ENCODE results near the gene DNAH6. TPM values are rescaled to one million over a fixed set of nuclear protein-coding genes. Genes with fewer than 3 reads are reported as not detected.

DNAH6 gene
- total and polyA plus RNA-seq, 8 donors: 1.3 to 6.2 (median 3.6) TPM

- Histone ChIP-seq H3K4me1 (no peaks in the 10 kb centered on the region), H3K27ac (no peak overlapping the region), H3K27me3 (no peaks in the 10 kb centered on the region), H3K36me3 (no peaks in the 10 kb centered on the region), H3K4me3 (no peak overlapping the region), H3K9me3 (no peaks in the 10 kb centered on the region)
- ATAC-seq: no peak
- DNase-seq: no peak
- TF ChIP-seq, protein P1, sequence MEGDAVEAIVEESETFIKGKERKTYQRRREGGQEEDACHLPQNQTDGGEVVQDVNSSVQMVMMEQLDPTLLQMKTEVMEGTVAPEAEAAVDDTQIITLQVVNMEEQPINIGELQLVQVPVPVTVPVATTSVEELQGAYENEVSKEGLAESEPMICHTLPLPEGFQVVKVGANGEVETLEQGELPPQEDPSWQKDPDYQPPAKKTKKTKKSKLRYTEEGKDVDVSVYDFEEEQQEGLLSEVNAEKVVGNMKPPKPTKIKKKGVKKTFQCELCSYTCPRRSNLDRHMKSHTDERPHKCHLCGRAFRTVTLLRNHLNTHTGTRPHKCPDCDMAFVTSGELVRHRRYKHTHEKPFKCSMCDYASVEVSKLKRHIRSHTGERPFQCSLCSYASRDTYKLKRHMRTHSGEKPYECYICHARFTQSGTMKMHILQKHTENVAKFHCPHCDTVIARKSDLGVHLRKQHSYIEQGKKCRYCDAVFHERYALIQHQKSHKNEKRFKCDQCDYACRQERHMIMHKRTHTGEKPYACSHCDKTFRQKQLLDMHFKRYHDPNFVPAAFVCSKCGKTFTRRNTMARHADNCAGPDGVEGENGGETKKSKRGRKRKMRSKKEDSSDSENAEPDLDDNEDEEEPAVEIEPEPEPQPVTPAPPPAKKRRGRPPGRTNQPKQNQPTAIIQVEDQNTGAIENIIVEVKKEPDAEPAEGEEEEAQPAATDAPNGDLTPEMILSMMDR (IDR thresholded peaks at IDR 0.05): no peak
- intact Hi-C loops (cut with DNase I): no loop called here
Observed at GRCh38 chr2:84823229-84823628, 306.9 kb downstream of the DNAH6 start.

- DNase-seq (peak in 1 of 4 donors; percentile 64), ATAC-seq (no peak)
- Histone ChIP-seq H3K27me3 (no peaks in the 10 kb centered on the region), H3K4me1 (no peaks in the 10 kb centered on the region), H3K27ac (no peak overlapping the region), H3K36me3 (no peaks in the 10 kb centered on the region), H3K4me3 (no peak overlapping the region), H3K9me3 (no peaks in the 10 kb centered on the region)
- TF ChIP-seq, protein P1 (IDR thresholded peaks at IDR 0.05): no peak
- intact Hi-C loops (cut with DNase I): no loop called here
Observed at GRCh38 chr2:84823788-84824187, 307.5 kb downstream of the DNAH6 start.

GRCh38 chr2:84827978-84828575, 311.8 kb downstream of the DNAH6 start:
- TF ChIP-seq, protein P1 (IDR thresholded peaks at IDR 0.05): no peak
- DNase-seq (no peak), ATAC-seq (no peak)
- Histone ChIP-seq H3K36me3 (no peaks in the 10 kb centered on the region), H3K4me3 (no peak overlapping the region), H3K27ac (no peak overlapping the region), H3K9me3 (no peaks in the 10 kb centered on the region), H3K27me3 (no peaks in the 10 kb centered on the region), H3K4me1 (peaks cover 0 to 21% of the 10 kb centered on the region in 2 donors)
- intact Hi-C loops (cut with DNase I): no loop called here

DNA sequence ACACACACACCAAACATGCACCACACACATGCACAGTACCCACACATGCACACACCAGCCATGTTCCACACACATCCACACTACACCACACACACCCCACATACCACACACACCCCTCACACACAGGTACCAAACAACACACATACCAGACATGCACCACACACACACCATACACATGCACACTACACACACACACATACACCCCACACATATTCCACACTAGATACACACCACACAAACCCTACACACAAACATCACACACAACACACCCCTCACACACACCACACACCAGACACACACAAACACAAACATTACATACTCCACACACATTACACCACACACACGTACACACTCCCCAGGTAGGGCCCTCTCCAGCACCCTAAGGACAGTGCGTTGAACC, 313.4 kb downstream of the DNAH6 start:
- H3K4me1 ChIP-seq: peaks cover 0 to 24% of the 10 kb centered on the region in 2 donors
- H3K4me3 ChIP-seq: no peak overlapping the region
- no peaks in the 10 kb centered on the region for H3K36me3 ChIP-seq
- no peaks in the 10 kb centered on the region for H3K9me3 ChIP-seq
- DNase-seq: no peak
- no peak overlapping the region for H3K27ac ChIP-seq
- H3K27me3 ChIP-seq: no peaks in the 10 kb centered on the region
- ATAC-seq: no peak
- TF ChIP-seq, protein P1 (IDR thresholded peaks at IDR 0.05): no peak
- intact Hi-C loops (cut with DNase I): no loop called here

- Histone ChIP-seq H3K4me3 (no peak overlapping the region), H3K27ac (no peak overlapping the region), H3K9me3 (peaks cover 0 to under 1% of the 10 kb centered on the region in 2 donors), H3K27me3 (no peaks in the 10 kb centered on the region), H3K36me3 (no peaks in the 10 kb centered on the region), H3K4me1 (peaks cover 0 to 24% of the 10 kb centered on the region in 2 donors)
- TF ChIP-seq, protein P1 (IDR thresholded peaks at IDR 0.05): no peak
- peak; percentile 79 for ATAC-seq
- intact Hi-C loops (cut with DNase I): no loop called here
- peak in 2 of 4 donors; percentile 84 for DNase-seq
Observed at GRCh38 chr2:84830095-84830494, 313.8 kb downstream of the DNAH6 start.

All from left lung (tissue), 10 donors.